Muscle layer of colon (tissue), 2 donors: ENCODE data around the gene RILP.
"Not testable (repeated sequence)": the region's sequence is repeated elsewhere in the genome, so short reads cannot be mapped to it uniquely, and the experiment has no call there.

Source experiments
- H3K27ac ChIP-seq: one replicate; pipeline ENCODE4 v1.7.0; 2013; ENCODE audit warnings: low read depth, mild to moderate bottlenecking, low read length, moderate library complexity
- H3K27me3 ChIP-seq, 2 donors: one replicate each; pipeline ENCODE4 v1.7.0; 2013; ENCODE audit warnings: low read length in 2 of 2, mild to moderate bottlenecking in 2 of 2; ENCODE audit not compliant: insufficient read depth in 2 of 2, control insufficient read depth in 1 of 2
- H3K36me3 ChIP-seq: one replicate; pipeline ENCODE4 v1.7.0; 2013; ENCODE audit warnings: mild to moderate bottlenecking, low read length; ENCODE audit not compliant: insufficient read depth
- H3K4me1 ChIP-seq: one replicate; pipeline ENCODE4 v1.7.0; 2013; ENCODE audit warnings: mild to moderate bottlenecking, low read length; ENCODE audit not compliant: insufficient read depth
- H3K4me3 ChIP-seq, 2 donors: one replicate each; pipeline ENCODE4 v1.7.0; 2013; ENCODE audit warnings: low read length in 2 of 2, low read depth in 1 of 2, mild to moderate bottlenecking in 1 of 2, moderate library complexity in 1 of 2
- H3K9ac ChIP-seq: one replicate; pipeline ENCODE4 v1.7.0; 2013; ENCODE audit warnings: low read length
- H3K9me3 ChIP-seq: one replicate; pipeline ENCODE4 v1.7.0; 2013; ENCODE audit warnings: mild to moderate bottlenecking, low read length
- donor health status: abdominal sarcoma.
- donor health status: Adenocarcinoma of cecum.

Gene RILP

GRCh38 chr17:1673041-1673785 is 23.5 kb upstream of the RILP start:
- H3K9ac ChIP-seq: no peak overlapping the region
- no peak overlapping the region for H3K4me3 ChIP-seq
- H3K27me3 ChIP-seq: no peaks in the 10 kb centered on the region
- peaks cover 10% of the 10 kb centered on the region for H3K4me1 ChIP-seq
- H3K36me3 ChIP-seq: peaks cover 82% of the 10 kb centered on the region
- no peak overlapping the region for H3K27ac ChIP-seq
- no peaks in the 10 kb centered on the region for H3K9me3 ChIP-seq

- not testable (repeated sequence) for H3K27ac ChIP-seq, H3K4me3 ChIP-seq, H3K27me3 ChIP-seq, H3K9ac ChIP-seq, H3K9me3 ChIP-seq, H3K4me1 ChIP-seq
- H3K36me3 ChIP-seq: peaks cover 59% of the 10 kb centered on the region
These were observed 14.3 kb upstream of the RILP start for GRCh38 chr17:1663934-1664333.

GRCh38 chr17:1661045-1661444 is 11.4 kb upstream of the RILP start:
- Histone ChIP-seq H3K4me1 (no peaks in the 10 kb centered on the region), H3K27me3 (no peaks in the 10 kb centered on the region), H3K4me3 (no peak overlapping the region), H3K9me3 (no peaks in the 10 kb centered on the region), H3K27ac (no peak overlapping the region), H3K36me3 (peaks cover 71% of the 10 kb centered on the region), H3K9ac (no peak overlapping the region)

- no peaks in the 10 kb centered on the region for H3K9me3 ChIP-seq
- no peaks in the 10 kb centered on the region for H3K27me3 ChIP-seq
- no peak overlapping the region for H3K4me3 ChIP-seq
- no peak overlapping the region for H3K9ac ChIP-seq
- H3K36me3 ChIP-seq: peaks cover 85% of the 10 kb centered on the region
- no peak overlapping the region for H3K27ac ChIP-seq
- H3K4me1 ChIP-seq: no peaks in the 10 kb centered on the region
These were observed 8.4 kb upstream of the RILP start for GRCh38 chr17:1658100-1658499.

- Histone ChIP-seq H3K4me3 (no peak overlapping the region), H3K9ac (no peak overlapping the region), H3K9me3 (no peaks in the 10 kb centered on the region), H3K36me3 (peaks cover 80% of the 10 kb centered on the region), H3K27ac (no peak overlapping the region), H3K27me3 (no peaks in the 10 kb centered on the region), H3K4me1 (peaks cover 6% of the 10 kb centered on the region)
These were observed 4.1 kb upstream of the RILP start for GRCh38 chr17:1653735-1654134.

- Histone ChIP-seq H3K36me3 (peaks cover 71% of the 10 kb centered on the region), H3K4me1 (peaks cover 14% of the 10 kb centered on the region)
- not testable (repeated sequence) for H3K9me3 ChIP-seq, H3K9ac ChIP-seq, H3K4me3 ChIP-seq, H3K27me3 ChIP-seq, H3K27ac ChIP-seq
These were observed 3.1 kb upstream of the RILP start for GRCh38 chr17:1652794-1653193.

GRCh38 chr17:1651559-1651844 is 1.8 kb upstream of the RILP start:
- Histone ChIP-seq H3K9ac (no peak overlapping the region), H3K4me3 (no peak overlapping the region), H3K27ac (peak overlapping the region; percentile 6), H3K27me3 (no peaks in the 10 kb centered on the region), H3K4me1 (peaks cover 20% of the 10 kb centered on the region), H3K9me3 (no peaks in the 10 kb centered on the region), H3K36me3 (peaks cover 62% of the 10 kb centered on the region)

- no peak overlapping the region for H3K4me3 ChIP-seq
- H3K9ac ChIP-seq: no peak overlapping the region
- peaks cover 57% of the 10 kb centered on the region for H3K36me3 ChIP-seq
- no peaks in the 10 kb centered on the region for H3K27me3 ChIP-seq
- H3K9me3 ChIP-seq: no peaks in the 10 kb centered on the region
- peaks cover 20% of the 10 kb centered on the region for H3K4me1 ChIP-seq
- H3K27ac ChIP-seq: no peak overlapping the region
These were observed 1.3 kb upstream of the RILP start for GRCh38 chr17:1650731-1651558.

- H3K9ac ChIP-seq: peak overlapping the region; percentile 56
- peak overlapping the region; percentile 95 for H3K27ac ChIP-seq
- H3K4me1 ChIP-seq: peaks cover 22% of the 10 kb centered on the region
- H3K9me3 ChIP-seq: no peaks in the 10 kb centered on the region
- peak overlapping the region; percentile 53 to 72 for H3K4me3 ChIP-seq
- peaks cover 42% of the 10 kb centered on the region for H3K36me3 ChIP-seq
- no peaks in the 10 kb centered on the region for H3K27me3 ChIP-seq
These were observed 463 bp downstream of the RILP start for GRCh38 chr17:1648963-1649843.

- H3K27me3 ChIP-seq: no peaks in the 10 kb centered on the region
- H3K4me3 ChIP-seq: peak overlapping the region; percentile 40 to 66
- H3K4me1 ChIP-seq: peaks cover 25% of the 10 kb centered on the region
- no peaks in the 10 kb centered on the region for H3K9me3 ChIP-seq
- peak overlapping the region; percentile 87 for H3K27ac ChIP-seq
- H3K9ac ChIP-seq: peak overlapping the region; percentile 25
- H3K36me3 ChIP-seq: peaks cover 34% of the 10 kb centered on the region
These were observed 1.3 kb downstream of the RILP start for GRCh38 chr17:1648173-1648962.

GRCh38 chr17:1647802-1648171 is 1.9 kb downstream of the RILP start:
- H3K27ac ChIP-seq: peak overlapping the region; percentile 87
- H3K9me3 ChIP-seq: no peaks in the 10 kb centered on the region
- H3K36me3 ChIP-seq: peaks cover 28% of the 10 kb centered on the region
- H3K9ac ChIP-seq: peak overlapping the region; percentile 25
- no peaks in the 10 kb centered on the region for H3K27me3 ChIP-seq
- H3K4me3 ChIP-seq: peak overlapping the region in 1 of 2 donors; percentile 66
- H3K4me1 ChIP-seq: peaks cover 25% of the 10 kb centered on the region
